Activated CD4-positive, alpha-beta T cell treated with anti-CD3 and anti-CD28 coated beads, Interleukin-2, amount 50 U/mL, for 16 hours (primary cell): ENCODE measurements around the gene DENND4C.
"Not testable (repeated sequence)": the region's sequence is repeated elsewhere in the genome, so short reads cannot be mapped to it uniquely, and the experiment has no call there.

Experiments
- DNase-seq: peaks from one replicate; pipeline ENCODE4 v3.0.0-alpha.2; 2020

The DENND4C gene

DNA sequence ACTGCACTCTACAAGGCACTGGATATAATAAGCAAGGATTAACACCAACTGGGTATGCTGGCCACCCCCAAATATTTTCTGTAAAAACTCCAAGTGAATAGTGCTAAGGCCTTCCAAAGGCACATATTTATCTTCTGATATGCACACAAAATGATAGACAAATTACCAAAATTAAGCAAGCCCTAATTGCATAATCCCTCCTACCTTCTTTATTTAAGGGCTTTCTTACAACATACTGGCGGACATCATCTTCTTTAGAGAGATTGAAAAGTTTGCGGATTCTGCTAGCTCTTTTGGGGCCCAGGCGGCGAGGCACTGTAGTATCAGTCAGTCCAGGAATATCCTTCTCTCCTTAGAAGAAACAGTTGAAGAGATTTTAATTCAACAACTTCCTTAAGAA is 147.7 kb downstream of the DENND4C start:
- DNase-seq = no peak

DNA sequence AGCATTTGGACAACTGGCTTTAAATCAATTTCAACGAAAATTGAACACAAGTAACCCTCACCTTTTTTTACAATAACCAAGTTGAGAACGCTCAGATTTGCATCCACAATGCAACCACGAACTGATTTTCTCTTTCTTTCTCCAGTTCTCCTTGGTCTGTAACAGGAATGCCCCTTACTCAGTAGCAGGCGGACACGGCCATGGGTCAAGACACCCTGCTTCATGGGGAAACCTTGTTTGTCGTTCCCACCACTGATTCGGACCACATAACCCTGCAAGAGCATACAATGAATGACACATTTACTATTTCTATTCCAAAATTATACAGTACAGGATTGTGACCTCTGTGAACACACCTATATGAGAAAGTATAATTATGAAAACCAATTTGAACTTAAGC is 148.2 kb downstream of the DENND4C start:
- DNase-seq = no peak

DNA sequence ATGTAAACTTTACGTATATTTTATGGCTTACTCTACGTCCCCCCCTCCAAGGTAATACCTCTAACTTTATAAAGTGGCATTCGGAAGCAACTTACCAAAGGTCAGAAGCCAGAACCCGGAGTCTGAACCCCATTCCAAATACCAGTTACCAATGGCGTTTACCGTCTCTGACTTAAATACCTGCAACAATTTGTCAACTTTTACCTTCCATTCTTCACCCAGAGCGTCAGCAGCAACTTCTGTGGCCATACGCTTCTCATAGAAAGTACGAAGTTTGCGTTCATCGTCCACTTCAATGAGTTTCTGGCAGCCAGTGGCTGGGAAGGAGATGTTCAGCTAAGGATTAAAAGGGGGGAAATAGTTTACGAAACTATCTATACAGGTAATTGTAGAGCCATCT is 148.8 kb downstream of the DENND4C start:
- DNase-seq = no peak

DNA sequence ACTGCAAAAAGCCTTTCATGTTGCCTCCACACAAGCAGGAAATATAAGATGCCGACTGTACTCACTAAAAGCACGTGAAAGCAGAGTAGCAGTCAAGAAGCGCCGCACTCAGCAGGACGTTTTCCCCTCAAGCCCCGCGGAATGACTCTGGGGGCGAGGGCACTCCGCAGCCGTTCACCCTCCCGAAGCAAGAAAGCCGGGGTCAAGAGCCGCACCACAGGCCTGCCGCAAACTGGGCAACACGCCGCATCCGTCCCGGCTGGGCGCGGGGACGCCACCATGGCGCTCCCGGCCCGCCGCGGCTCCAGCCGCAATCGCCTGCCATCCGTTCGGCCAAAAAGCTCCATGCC is 149.2 kb downstream of the DENND4C start:
- peak; percentile 41 for DNase-seq

DNA sequence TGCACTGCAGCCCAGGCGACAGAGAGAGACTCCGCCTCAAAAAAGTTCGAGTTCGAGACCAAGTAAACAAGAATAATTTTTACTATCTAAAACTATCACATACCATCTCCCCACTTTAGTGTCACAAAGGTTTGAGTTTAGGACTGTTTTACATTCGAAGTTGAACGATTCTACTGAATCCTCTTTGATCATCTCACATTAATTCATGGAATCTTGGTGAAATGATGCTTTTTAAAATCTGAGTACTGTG is 150.3 kb downstream of the DENND4C start:
- no peak for DNase-seq

DNA sequence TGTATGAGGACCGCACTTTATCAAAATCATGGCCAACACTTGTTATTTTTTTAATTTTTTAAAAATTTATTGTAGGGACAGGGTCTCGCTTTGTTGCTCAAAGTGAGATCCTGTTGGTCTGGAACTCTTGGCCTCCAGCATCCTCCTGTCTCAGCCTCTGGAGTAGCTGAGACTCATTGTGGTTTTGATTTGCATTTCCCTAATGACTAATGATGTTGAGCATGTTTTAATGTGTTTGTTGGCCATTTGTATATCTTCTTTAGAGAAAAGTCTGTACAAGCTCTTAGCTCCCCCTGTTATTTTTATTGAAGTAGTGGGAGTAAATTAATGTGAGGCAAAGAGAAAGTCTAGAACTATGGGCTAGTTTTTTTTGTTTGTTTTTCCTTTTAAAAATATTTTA is 151.2 kb downstream of the DENND4C start:
- DNase-seq = no peak

DNA sequence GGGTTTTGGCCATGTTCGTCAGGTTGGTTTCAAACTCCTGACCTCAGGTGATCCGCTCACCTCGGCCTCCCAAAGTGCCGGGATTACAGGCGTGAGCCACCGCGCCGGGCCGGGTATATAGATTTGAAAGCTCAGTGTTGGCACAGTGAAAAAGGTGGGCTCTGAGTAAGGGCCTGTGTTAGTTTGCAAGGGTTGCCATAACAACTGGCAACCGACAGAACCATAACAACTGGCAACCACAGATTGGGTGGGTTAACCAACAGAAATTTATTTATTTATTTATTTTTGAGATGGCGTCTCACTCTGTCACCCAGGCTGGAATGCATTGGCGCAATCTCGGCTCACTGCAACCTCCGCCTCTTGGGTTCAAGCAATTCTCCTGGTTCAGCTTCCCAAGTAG is 154.7 kb downstream of the DENND4C start:
- not testable (repeated sequence) for DNase-seq

DNA sequence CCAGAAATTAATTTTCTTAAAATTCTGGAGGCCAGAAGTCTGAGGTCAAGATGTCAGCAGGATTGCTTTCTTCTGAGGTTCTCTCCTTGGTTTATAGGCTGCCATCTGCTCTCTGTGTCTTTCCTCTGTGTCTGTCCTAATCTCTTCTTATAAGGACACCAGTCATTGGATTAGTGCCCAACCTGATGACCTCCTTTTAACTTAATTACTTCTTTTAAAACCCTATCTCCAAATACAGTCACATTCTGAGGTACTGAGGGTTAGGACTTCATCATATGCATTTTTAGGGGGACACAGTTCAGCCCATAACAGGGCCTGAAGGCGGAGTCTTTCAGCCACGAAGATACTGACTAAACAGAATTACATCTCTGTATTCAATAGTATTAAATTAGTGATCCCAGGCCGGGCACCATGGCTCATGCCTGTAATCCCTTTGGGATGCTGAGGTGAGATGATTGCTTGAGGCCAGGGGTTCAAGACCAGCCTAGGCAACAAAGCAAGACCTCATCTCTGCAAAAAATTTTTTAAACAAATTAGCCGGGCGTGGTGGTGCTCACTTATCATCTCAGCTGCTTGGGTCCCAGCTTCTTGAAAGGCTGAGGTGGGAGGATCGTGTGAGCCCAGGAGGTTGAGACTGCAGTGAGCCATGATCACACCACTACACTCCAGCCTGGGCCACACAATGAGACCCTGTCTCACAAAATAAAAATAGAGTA is 155.5 kb downstream of the DENND4C start:
- no peak for DNase-seq

DNA sequence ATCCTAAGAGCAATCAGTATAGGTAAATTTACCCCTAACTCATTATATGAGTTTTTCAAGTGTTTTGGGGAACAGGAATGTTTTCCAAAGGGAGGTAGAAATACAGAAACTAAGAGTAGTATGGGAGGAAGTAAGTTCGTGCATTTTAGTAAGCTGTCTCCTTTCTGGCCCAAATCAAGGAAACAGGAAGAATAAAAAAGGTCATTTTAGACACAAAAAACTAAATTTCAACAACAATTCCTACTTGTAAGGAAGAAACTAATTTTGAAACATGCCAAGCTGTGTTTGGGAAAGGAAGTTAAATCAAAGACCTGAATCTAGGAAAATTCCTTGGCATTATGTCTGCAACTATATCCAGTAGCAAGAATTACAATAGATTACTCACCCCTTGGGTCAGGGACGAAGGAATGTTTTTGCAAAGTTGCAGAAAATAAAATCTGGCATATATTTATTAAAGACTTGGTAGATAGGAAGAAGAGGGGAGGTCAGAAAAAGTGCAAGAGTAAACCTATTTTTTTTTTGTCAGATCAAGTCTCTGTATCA is 156.1 kb downstream of the DENND4C start:
- DNase-seq = no peak

DNA sequence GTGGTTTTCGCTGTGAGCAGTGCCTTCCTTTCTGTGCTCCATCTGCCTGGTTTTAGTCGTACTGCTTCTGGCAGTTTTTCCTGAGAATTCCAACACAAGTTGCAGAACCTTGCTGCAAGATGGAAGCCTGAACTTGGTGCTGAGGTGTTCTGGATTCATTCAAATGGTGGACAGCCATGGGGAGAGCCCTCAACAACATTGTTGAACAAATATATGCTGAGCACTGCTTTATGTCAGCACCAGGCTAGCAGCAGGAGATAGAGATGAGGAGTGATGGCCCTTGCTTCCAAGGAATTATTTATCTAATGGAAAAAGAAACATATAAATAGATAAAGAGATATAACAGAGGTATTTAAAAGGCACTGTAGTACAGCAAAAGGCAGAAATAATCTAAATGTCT is 156.8 kb downstream of the DENND4C start:
- no peak for DNase-seq

DNA sequence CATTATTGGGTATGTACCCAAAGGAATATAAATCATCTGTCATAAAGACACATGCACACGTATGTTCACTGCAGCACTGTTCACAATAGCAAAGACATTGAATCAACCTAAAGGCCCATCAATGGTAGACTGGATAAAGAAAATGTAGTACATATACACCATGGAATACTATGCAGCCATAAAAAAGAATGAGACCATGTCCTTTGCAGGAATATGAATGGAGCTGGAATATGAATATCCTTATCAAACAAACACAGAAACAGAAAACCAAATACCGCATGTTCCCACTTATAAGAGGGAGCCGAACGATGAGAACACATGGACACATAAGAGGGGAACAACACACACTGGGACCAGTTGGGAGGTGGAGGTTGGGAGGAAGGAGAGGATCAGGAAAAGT is 159.0 kb downstream of the DENND4C start:
- DNase-seq = not testable (repeated sequence)

DNA sequence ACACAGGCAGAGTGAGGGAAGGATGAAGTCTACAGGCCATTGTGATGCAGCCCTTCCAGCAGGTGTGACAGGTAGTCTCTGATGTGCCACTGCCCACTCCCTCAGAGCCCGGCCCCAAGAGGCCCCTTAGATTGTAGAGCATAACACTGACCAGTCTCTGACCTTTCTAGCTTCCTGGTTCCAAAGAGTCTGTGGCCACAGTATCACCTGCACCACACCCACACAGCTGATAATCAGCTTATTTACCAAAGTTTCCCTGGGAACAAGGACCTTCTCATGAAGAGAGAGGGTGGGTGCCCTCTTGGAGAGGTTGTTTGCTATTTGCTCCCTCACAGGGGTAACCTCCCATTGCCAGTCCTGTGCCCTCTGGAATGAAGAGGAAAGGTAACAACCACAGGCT is 167.4 kb downstream of the DENND4C start:
- no peak for DNase-seq

DNA sequence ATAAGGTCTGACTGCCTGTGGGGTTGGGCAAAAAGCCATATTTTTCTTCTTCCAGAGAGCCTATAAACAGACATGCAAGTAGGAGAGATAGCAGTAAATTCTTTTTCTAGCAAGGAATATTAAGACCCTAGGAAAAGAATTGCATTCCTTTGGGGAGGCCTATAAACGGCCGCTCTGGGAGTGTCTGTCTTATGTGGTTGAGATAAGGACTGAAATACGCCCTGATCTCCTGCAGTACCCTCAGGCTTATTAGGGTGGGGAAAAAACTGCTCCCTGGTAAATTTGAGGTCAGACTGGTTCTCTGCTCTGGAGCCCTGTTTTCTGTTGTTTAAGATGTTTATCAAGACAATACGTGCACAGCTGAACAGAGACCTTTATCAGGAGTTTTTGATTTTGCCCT is 172.7 kb downstream of the DENND4C start:
- DNase-seq = not testable (repeated sequence)

DNA sequence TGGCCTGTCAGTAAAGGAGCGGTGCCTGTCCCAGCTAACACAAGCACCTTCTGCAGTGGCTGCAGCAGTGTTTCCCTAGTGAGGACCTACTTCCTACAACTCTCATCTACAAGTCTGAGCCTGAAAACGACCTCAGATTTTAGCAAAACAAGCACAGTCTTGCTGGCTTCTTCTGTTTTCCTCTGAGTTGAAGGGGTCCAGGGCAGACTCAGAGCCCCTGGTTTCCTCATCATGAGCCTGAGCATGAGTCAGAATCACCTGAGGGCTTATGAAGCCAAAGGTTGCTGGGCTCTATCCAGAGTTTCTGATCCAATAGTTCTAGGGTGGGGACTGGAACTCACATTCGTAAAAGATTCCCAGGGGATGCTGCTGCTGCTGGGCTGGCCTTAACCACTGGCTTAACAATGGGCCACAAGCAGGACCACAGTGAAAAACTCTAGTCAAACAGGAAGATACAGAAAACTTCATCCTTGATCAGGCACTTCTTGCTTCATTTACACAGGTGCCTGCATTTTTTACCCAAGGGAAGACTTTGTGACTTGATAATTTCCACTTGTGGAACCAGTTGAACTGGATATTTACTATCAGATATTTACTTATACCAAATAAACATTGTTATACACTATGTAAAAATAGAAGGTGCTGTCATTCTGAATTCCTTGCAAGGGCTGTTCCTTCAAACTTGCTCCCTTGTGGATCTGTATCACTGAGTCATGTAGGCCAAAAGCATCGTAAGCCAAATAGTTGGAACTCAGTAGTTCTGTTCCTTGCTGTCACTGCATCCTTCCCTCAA is 174.0 kb downstream of the DENND4C start:
- DNase-seq = no peak

DNA sequence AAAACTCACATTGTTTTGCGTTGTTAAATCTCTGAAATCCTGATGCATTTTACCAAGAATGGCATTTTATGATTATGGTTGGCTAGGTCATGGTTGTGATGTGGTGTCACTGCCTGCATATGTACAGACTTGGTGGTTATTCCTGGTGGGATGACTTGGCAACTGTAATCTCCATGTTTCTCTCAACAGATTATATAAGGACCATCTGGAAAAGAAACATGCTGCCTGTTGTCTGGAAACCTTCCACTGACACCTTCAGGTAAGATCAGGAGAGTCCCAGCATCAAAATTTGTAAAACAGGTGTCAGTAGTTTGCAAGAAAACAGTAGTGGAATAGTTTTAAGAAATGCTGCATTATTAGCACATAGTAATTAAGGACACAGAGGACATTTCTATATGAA is 175.3 kb downstream of the DENND4C start:
- DNase-seq = no peak

DNA sequence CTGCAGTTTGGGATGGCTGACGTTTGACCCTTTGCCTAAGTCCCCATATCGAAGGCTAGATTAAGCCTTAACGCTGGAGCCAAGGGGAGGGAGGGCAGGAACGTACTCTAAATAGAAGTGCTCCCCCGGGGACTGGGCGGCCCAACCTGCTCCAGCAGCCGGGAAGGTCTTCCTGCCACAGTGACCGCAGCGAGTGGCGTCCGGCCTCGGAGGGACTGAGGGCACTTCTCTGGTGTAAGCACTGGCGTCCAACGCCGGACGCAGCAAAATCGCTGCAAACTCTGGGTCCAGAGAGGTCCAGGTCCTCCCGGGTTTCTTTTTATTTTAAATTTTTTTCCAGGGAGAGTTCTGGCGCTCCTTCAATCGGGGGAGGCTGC is 177.8 kb downstream of the DENND4C start:
- DNase-seq = no peak

DNA sequence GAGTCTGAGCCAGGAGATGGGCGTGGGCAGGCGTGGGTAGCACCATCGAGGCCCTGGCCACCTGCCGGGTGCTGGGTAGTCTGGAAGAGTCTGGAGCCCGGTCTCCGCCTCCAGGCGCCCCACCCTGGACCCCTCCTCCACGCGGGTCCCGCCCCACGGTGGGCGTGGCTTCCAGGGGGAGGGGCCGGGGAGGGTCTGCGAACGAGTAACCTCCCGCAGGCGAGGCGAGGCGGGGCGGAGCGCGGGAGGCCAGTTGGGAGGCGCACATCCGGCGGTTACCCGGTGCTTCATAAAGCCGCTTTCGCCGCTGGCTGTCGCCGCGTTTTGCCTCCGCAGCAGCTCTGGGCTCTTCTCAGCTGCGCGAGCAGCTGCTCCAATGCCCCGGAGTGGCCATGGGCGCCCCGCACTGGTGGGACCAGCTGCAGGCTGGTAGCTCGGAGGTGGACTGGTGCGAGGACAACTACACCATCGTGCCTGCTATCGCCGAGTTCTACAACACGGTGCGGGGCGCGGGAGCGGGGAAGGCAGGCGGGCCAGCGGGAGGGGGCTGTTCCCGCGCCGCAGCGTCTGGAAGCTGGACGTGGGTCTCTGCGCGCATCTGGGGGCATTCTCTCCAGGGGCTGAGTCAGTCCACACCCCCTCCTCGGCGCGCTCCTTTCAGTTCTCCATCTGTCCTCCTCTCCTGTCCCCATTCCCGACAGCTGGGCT is 178.4 kb downstream of the DENND4C start, which contains the start of gene ACER2:
ACER2 (plus strand) TSS at position 317 of the 708 bp plus-strand sequence; CDS start at position 393, 76 bp downstream.
- DNase-seq = peak; percentile 95

DNA sequence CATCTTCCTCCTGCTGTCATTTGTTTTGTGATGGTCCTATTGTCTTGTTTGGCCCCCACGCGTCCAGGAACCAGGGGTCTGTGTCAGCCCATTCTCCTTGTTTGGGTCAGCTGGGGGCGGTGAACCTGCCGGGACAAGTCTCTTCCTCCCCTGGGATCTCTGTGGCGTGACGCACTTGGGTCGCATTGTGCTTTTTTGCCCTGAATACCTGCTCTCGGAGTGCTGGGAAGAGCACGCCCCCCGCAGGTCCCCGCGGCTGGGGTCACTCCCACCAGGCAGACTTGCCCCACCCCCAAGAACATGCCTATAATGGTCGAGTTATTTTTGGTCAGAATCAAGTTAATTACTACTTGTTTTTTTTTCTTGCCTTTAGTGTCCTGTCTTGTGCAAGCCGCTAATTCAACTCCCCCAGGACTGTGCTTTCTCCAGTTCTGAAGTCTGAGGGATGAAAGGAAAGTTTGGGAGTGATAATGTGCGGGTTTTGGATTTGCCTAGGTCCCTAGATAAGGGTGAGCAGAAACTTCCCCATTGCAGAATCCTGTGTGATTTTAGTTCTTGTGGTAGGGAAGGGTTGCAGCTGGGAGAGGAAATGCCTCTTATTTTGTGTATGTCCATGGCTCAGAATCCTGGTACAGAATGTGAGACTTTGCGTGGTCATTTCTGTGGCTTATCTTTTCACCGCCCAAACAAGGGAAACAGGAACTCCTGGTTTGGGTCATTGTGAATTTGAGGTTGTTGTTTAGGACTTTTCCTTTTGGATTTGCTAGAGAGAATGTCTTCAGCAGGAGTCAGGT is 179.1 kb downstream of the DENND4C start:
- DNase-seq = peak; percentile 6

DNA sequence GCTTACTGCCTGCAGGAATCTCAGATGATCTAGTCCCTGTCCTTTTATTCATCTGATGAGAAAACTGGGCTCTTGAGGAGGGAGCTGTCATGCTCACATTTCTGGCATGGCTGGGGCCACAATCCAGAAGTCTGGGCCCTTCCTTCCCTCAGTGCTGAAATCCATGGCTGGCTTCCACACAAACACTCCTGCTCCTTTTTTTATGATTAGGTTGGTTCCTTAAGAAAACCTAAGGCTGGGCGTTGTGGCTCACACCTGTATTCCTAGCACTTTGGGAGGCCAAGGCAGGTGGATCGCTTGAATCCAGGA is 179.7 kb downstream of the DENND4C start:
- DNase-seq = no peak

DNA sequence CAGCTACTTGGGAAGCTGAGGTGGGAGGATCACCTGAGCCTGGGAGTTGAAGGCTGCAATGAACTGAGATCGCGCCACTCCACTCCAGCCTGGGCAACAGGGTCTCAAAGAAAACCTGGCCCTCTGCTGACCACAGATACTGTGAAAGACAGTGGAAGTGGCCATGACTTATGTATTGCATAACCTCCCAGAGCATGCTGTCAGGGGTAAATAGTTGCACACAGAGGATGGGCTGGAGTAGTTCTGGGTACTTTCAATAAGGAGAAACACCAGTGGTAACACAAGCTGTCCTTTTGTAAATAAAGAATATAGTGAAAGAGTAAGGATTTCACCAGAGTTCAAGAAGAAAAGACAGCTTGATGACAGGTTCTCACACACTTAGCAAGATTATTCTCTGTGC is 180.1 kb downstream of the DENND4C start:
- DNase-seq = no peak

DNA sequence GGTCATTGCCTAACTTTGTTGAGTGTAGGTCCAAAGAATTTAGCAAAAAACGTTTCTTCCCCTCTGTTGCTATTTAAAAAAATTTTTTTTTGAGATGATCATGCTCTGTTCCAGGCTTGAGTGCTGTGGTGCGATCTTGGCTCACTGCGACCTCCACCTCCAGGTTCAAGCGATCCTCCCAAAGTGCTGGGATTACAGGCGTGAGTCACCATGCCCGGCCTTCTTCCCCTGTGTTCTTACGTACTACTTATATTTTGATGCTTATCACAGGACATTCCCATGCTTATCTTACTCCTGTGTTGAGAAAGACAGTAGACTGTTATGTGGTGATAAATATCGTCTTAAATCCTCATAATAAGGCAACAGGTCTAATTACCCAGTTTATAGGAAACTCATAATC is 180.8 kb downstream of the DENND4C start:
- DNase-seq = no peak

DNA sequence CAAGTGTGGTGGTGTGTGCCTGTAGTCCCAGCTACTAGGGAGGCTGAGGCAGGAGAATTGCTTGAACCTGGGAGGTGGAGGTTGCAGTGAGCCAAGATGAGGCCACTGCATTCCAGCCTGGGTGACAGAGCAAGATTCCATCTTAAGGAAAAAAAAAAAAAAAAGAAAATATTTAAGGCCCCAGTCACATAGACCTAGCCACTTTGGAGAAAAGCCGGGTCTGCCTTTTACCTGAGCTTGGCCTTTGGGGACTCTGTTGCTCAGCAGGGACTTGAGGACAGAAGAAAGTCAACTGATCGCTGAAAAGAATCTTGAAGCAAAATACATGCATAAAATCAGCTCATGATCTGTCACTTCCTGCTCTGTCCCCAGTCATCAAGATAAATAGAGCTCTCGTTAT is 183.0 kb downstream of the DENND4C start:
- not testable (repeated sequence) for DNase-seq

DNA sequence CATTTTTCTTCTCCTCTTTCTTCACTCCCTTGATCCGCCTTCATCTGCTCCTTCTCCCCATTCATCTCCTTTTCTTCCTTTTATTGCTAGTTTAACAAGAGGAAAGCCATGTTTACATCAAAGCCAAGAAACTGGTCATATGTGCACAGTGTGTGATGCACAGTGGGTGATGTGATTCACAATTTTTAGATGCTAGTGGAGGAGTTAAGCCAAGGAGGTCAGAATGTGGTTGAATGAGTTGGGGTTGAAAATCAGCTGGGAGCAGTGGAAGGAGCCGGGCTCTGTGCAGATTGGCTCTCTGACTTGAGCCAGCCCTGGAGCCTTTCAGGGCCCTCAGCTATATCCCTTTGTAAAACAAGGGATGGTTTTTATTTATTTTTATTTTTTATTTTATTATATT is 185.7 kb downstream of the DENND4C start:
- DNase-seq = no peak
